Osteocyte (in vitro differentiated cells): ENCODE data around the gene FBXO34. TPM values are rescaled to one million over a fixed set of nuclear protein-coding genes. Genes with fewer than 3 reads are reported as not detected.
A peak's percentile ranks its signal among the peaks of the same experiment; 100 is the strongest.

Experiments used
- DNase-seq: peaks from one replicate; pipeline ENCODE4 v3.0.0; 2021; ENCODE audit warnings: mixed read lengths; ENCODE audit not compliant: unreplicated experiment; ENCODE audit errors: extremely low spot score
- H3K27ac Mint-ChIP-seq: one replicate; pipeline ENCODE4 v1.8.0; 2021; ENCODE audit warnings: mild to moderate bottlenecking, mixed read lengths; ENCODE audit not compliant: unreplicated experiment
- H3K27me3 Mint-ChIP-seq: one replicate; pipeline ENCODE4 v1.8.0; 2021; ENCODE audit warnings: mixed read lengths; ENCODE audit not compliant: unreplicated experiment
- H3K36me3 Mint-ChIP-seq: one replicate; pipeline ENCODE4 v1.8.0; 2021; ENCODE audit warnings: mixed read lengths; ENCODE audit not compliant: unreplicated experiment
- H3K4me1 Mint-ChIP-seq: one replicate; pipeline ENCODE4 v1.8.0; 2021; ENCODE audit warnings: mixed read lengths; ENCODE audit not compliant: unreplicated experiment
- H3K4me3 Mint-ChIP-seq: one replicate; pipeline ENCODE4 v1.8.0; 2021; ENCODE audit warnings: mild to moderate bottlenecking, moderate library complexity, mixed read lengths; ENCODE audit not compliant: unreplicated experiment
- H3K9me3 Mint-ChIP-seq: one replicate; pipeline ENCODE4 v1.8.0; 2021; ENCODE audit warnings: mixed read lengths; ENCODE audit not compliant: unreplicated experiment
- total RNA-seq: library from RNA; stranded (reverse); gene quantifications from 2 replicates; pipeline ENCODE4 v1.2.1, GENCODE V29; 2021
- TF ChIP-seq, protein P1 (sequence below): fragments of 200-600 bp; sonication (generic); IDR thresholded peaks from 2 replicates; pipeline ENCODE4 v1.5.0; 2021; ENCODE audit warnings: antibody characterized with exemption, mild to moderate bottlenecking, moderate library complexity

The FBXO34 gene
- total RNA-seq, 1 donor from 2014 or later = 16.4 TPM

- no peak overlapping the region for H3K27ac Mint-ChIP-seq
- no peaks in the 10 kb centered on the region for H3K27me3 Mint-ChIP-seq
- H3K4me1 Mint-ChIP-seq = peaks cover 2% of the 10 kb centered on the region
Measured at GRCh38 chr14:55349565-55349964, 78.3 kb downstream of the FBXO34 start.

DNA sequence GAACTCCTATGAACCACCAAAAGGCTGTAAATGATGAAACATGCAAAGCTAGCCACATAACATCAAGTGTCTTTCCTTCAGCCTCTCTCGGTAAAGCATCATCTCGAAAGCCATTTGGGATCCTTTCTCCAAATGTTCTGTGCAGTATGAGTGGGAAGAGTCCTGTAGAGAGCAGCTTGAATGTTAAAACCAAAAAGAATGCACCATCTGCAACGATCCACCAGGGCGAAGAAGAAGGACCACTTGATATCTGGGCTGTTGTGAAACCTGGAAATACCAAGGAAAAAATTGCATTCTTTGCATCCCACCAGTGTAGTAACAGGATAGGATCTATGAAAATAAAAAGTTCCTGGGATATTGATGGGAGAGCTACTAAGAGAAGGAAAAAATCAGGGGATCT, 79.2 kb downstream of the FBXO34 start:
- no peaks in the 10 kb centered on the region for H3K4me1 Mint-ChIP-seq
- no peaks in the 10 kb centered on the region for H3K9me3 Mint-ChIP-seq
- H3K4me3 Mint-ChIP-seq = no peak overlapping the region
- TF ChIP-seq, protein P1, sequence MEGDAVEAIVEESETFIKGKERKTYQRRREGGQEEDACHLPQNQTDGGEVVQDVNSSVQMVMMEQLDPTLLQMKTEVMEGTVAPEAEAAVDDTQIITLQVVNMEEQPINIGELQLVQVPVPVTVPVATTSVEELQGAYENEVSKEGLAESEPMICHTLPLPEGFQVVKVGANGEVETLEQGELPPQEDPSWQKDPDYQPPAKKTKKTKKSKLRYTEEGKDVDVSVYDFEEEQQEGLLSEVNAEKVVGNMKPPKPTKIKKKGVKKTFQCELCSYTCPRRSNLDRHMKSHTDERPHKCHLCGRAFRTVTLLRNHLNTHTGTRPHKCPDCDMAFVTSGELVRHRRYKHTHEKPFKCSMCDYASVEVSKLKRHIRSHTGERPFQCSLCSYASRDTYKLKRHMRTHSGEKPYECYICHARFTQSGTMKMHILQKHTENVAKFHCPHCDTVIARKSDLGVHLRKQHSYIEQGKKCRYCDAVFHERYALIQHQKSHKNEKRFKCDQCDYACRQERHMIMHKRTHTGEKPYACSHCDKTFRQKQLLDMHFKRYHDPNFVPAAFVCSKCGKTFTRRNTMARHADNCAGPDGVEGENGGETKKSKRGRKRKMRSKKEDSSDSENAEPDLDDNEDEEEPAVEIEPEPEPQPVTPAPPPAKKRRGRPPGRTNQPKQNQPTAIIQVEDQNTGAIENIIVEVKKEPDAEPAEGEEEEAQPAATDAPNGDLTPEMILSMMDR = no peak
- no peak overlapping the region for H3K27ac Mint-ChIP-seq
- H3K36me3 Mint-ChIP-seq = peaks cover 11% of the 10 kb centered on the region
- DNase-seq = peak; percentile 8
- no peaks in the 10 kb centered on the region for H3K27me3 Mint-ChIP-seq

More at GRCh38 chr14:55349565-55349964, 78.3 kb downstream of the FBXO34 start:
- H3K36me3 Mint-ChIP-seq = peaks cover 11% of the 10 kb centered on the region
- H3K9me3 Mint-ChIP-seq = no peaks in the 10 kb centered on the region
- peak; percentile 49 for DNase-seq
- H3K4me3 Mint-ChIP-seq = no peak overlapping the region
- TF ChIP-seq, protein P1 = no peak

- no peak overlapping the region for H3K27ac Mint-ChIP-seq
- peak; percentile 65 for DNase-seq
- no peak overlapping the region for H3K4me3 Mint-ChIP-seq
- H3K4me1 Mint-ChIP-seq = no peaks in the 10 kb centered on the region
- peaks cover 11% of the 10 kb centered on the region for H3K36me3 Mint-ChIP-seq
- no peaks in the 10 kb centered on the region for H3K27me3 Mint-ChIP-seq
- no peaks in the 10 kb centered on the region for H3K9me3 Mint-ChIP-seq
- TF ChIP-seq, protein P1 = no peak
Measured at GRCh38 chr14:55351111-55351510, 79.9 kb downstream of the FBXO34 start.

GRCh38 chr14:55352201-55352600, 81.0 kb downstream of the FBXO34 start:
- TF ChIP-seq, protein P1 = no peak
- Mint-ChIP-seq H3K9me3 (no peaks in the 10 kb centered on the region), H3K27ac (no peak overlapping the region), H3K27me3 (no peaks in the 10 kb centered on the region), H3K36me3 (peaks cover 11% of the 10 kb centered on the region), H3K4me1 (no peaks in the 10 kb centered on the region), H3K4me3 (no peak overlapping the region)
- peak; percentile 54 for DNase-seq

DNA sequence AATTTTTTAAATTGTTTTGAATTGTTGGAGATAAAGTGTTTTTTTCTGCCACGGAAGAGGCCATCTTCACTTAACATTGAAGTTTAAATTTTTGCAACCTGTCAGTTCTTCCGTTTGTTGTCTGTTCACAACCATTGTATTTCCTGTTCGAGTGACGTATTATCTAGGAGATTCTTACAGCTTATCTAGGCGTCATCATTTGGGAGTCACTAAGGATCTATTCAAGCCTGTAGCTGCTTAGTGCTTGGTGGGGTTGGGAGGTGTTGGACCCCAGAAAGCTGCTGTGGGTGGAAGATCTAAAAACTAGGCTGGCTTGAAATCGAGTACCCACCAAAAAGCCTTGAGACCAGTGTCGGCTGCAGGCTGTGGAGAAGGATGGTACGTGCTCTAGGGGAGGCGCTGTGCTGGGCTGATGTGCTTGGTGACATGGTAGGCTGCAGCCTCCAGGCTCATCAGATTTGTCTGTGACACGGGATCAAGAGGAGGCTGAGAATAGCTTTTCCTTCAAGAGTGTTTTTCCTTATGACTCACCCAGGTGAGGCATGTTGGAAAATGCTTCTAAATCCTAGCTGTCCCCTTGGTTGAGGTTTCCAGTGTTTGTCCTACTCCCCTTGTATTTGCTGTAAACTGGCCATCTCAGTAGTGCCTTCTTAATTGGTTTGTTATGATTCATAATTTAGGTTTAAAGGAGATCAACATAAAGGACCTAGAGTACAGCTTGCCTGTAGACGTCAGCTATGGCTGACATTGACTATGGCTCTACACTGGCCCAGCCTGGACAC, 82.7 kb downstream of the FBXO34 start:
- Mint-ChIP-seq H3K9me3 (no peaks in the 10 kb centered on the region), H3K4me1 (no peaks in the 10 kb centered on the region), H3K36me3 (peaks cover 11% of the 10 kb centered on the region), H3K27ac (no peak overlapping the region), H3K4me3 (no peak overlapping the region), H3K27me3 (no peaks in the 10 kb centered on the region)
- TF ChIP-seq, protein P1 = no peak
- peak; percentile 48 for DNase-seq
